CD4-positive, alpha-beta memory T cell (primary cell): ENCODE measurements around the gene MACROD2. TPM values are rescaled to one million over a fixed set of nuclear protein-coding genes. Genes with fewer than 3 reads are reported as not detected.

Experiments used
- CTCF ChIA-PET: fragments of 350-600 bp; sonication (Branson Sonifier 250); formaldehyde crosslinking; loops from one replicate; lab custom pipeline; 2021; ENCODE audit warnings: inconsistent platforms; ENCODE audit not compliant: partially characterized antibody; lab: Charles Lee
- POLR2A ChIA-PET: fragments of 350-600 bp; sonication (Branson Sonifier 250); formaldehyde crosslinking; loops from one replicate; lab custom pipeline; 2021; ENCODE audit not compliant: partially characterized antibody; lab: Charles Lee
- DNase-seq, 5 donors: peaks; one replicate each; pipeline versions ENCODE4 v3.0.0 to v3.0.0-alpha.2; 2020 to 2022; ENCODE audit warnings: mixed read lengths in 1 of 5
- H3K27ac ChIP-seq: one replicate; pipeline ENCODE4 v1.7.0; 2013; ENCODE audit warnings: low read depth, low read length
- H3K27me3 ChIP-seq: 2 replicates; pipeline ENCODE4 v1.7.0; 2013; ENCODE audit warnings: mild to moderate bottlenecking, low read length, moderate library complexity; ENCODE audit not compliant: insufficient read depth
- H3K36me3 ChIP-seq: 2 replicates; pipeline ENCODE4 v1.7.0; 2013; ENCODE audit warnings: mild to moderate bottlenecking, low read length, moderate library complexity; ENCODE audit not compliant: insufficient read depth
- H3K4me1 ChIP-seq: 2 replicates; pipeline ENCODE4 v1.7.0; 2013; ENCODE audit warnings: mild to moderate bottlenecking, low read length, moderate library complexity; ENCODE audit not compliant: insufficient read depth
- H3K4me3 ChIP-seq, 2 donors: one replicate each; pipeline ENCODE4 v1.7.0; 2013; ENCODE audit warnings: low read length in 2 of 2, mild to moderate bottlenecking in 1 of 2
- H3K9me3 ChIP-seq, 2 donors: one replicate each; pipeline ENCODE4 v1.7.0; 2013; ENCODE audit warnings: low read length in 2 of 2, control low read depth in 1 of 2; ENCODE audit not compliant: control insufficient read depth in 1 of 2
- H3K27ac Mint-ChIP-seq, 7 donors: one replicate each; pipeline ENCODE4 v1.8.0; 2020 to 2021; ENCODE audit warnings: mixed read lengths in 7 of 7, mild to moderate bottlenecking in 6 of 7, inconsistent platforms in 3 of 7, moderate library complexity in 3 of 7
- H3K27me3 Mint-ChIP-seq, 2 donors: one replicate each; pipeline ENCODE4 v1.8.0; 2020 to 2021; ENCODE audit warnings: mixed read lengths in 2 of 2
- H3K36me3 Mint-ChIP-seq, 2 donors: one replicate each; pipeline ENCODE4 v1.8.0; 2020 to 2021; ENCODE audit warnings: mixed read lengths in 2 of 2, inconsistent platforms in 1 of 2, mild to moderate bottlenecking in 1 of 2
- H3K4me1 Mint-ChIP-seq, 4 donors: one replicate each; pipeline ENCODE4 v1.8.0; 2020 to 2021; ENCODE audit warnings: mixed read lengths in 4 of 4, mild to moderate bottlenecking in 1 of 4
- H3K4me3 Mint-ChIP-seq, 8 donors: one replicate each; pipeline ENCODE4 v1.8.0; 2020 to 2021; ENCODE audit warnings: mixed read lengths in 8 of 8, mild to moderate bottlenecking in 7 of 8, moderate library complexity in 6 of 8, inconsistent platforms in 3 of 8
- H3K9me3 Mint-ChIP-seq, 8 donors: one replicate each; pipeline ENCODE4 v1.8.0; 2020 to 2021; ENCODE audit warnings: mixed read lengths in 8 of 8, mild to moderate bottlenecking in 5 of 8, inconsistent platforms in 3 of 8, moderate library complexity in 1 of 8
- intact Hi-C: fragments of 100-400 bp; cut with micrococcal nuclease; formaldehyde crosslinking; loops from one replicate; pipeline ENCODE4 v1.15.1; 2023
- polyA plus RNA-seq, 2 donors: library from polyadenylated mRNA; unstranded; fragments of 300-500 nt; fragmentation: Illumina TruSeq; gene quantifications; one replicate each; pipeline ENCODE4 v1.2.3, GENCODE V29; 2021
- total RNA-seq, 2 experiments: library from RNA; stranded (reverse); gene quantifications; one replicate each; pipeline ENCODE4 v1.2.3, GENCODE V29; 2021

The MACROD2 gene
- total and polyA plus RNA-seq, 4 experiments from 2014 or later = not detected

GRCh38 chr20:14790190-14790589 lies 794.9 kb downstream of the MACROD2 start:
- no peaks in the 10 kb centered on the region for H3K27me3 ChIP-seq
- Mint-ChIP-seq H3K36me3 (no peaks in the 10 kb centered on the region), H3K27me3 (no peaks in the 10 kb centered on the region), H3K9me3 (peaks cover 0 to 13% (median 6%) of the 10 kb centered on the region in 8 donors), H3K4me1 (no peaks in the 10 kb centered on the region), H3K27ac (no peak overlapping the region), H3K4me3 (no peak overlapping the region)
- ChIA-PET CTCF (no interaction called here), POLR2A (no interaction called here)
- DNase-seq = no peak
- H3K4me3 ChIP-seq = no peak overlapping the region
- H3K36me3 ChIP-seq = no peaks in the 10 kb centered on the region
- no peaks in the 10 kb centered on the region for H3K4me1 ChIP-seq
- no peaks in the 10 kb centered on the region for H3K9me3 ChIP-seq
- intact Hi-C loops = no loop called here
- H3K27ac ChIP-seq = no peak overlapping the region

GRCh38 chr20:14790771-14791620 lies 795.7 kb downstream of the MACROD2 start:
- H3K36me3 ChIP-seq = no peaks in the 10 kb centered on the region
- ChIA-PET CTCF (no interaction called here), POLR2A (no interaction called here)
- no peaks in the 10 kb centered on the region for H3K27me3 ChIP-seq
- H3K27ac ChIP-seq = no peak overlapping the region
- H3K4me3 ChIP-seq = no peak overlapping the region
- Mint-ChIP-seq H3K4me3 (no peak overlapping the region), H3K9me3 (peaks cover 0 to 13% (median 5%) of the 10 kb centered on the region in 8 donors), H3K27ac (no peak overlapping the region), H3K4me1 (no peaks in the 10 kb centered on the region), H3K36me3 (no peaks in the 10 kb centered on the region), H3K27me3 (no peaks in the 10 kb centered on the region)
- no peak for DNase-seq
- intact Hi-C loops = no loop called here
- no peaks in the 10 kb centered on the region for H3K4me1 ChIP-seq
- no peaks in the 10 kb centered on the region for H3K9me3 ChIP-seq

DNA sequence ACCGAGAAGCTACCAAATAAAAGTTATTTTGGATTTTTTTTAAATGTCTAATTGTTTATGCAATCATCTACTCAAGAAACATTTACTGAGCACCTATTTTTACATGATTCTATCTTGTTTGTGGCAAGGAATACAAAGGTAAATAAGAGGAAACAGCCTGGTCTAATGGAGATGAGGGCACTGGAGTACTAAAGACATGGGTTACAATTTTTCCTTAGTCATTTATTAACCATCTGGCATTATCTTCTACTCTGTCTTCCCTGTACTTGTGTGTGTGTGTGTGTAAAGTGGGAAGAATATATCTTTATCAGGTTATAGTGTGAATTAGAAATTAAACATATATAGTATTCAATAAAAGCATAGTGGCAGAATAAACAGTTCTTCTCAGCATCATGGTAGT lies 797.6 kb downstream of the MACROD2 start:
- no peak overlapping the region for H3K27ac Mint-ChIP-seq
- CTCF ChIA-PET = no interaction called here

DNA sequence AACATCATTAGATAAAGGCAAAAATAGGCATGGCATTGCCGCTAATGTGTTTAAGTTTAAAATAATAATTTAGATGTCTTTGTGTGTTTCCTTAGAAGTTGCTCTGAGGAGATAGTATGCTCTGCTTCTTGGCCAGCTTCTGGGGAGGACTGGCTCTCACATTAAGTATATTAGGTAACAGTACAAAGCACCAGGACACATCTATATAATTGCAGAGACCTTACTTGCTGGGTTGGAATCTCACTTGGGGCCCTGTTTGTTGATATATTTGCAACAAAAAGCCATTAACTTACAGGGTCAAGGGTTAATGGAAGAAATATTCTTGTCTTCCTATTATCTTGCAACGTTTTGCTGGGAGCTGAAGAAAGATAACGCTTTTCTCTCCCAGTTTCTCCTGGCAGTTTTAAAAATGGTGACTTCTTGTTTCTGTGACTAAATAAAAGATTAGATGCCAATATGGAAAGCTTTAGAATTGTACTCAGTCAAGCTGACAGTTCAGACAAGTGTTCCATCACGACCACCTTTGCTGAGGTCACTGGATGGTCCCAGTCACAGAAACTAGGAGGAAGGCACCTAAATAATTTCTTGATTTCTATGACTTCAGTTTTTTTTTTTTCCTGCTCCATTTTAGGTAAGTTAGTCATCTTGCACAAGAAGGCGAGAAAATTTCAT lies 804.4 kb downstream of the MACROD2 start:
- Mint-ChIP-seq H3K27me3 (no peaks in the 10 kb centered on the region), H3K4me1 (no peaks in the 10 kb centered on the region), H3K4me3 (no peak overlapping the region), H3K9me3 (peaks cover 0 to 21% (median 8%) of the 10 kb centered on the region in 8 donors), H3K36me3 (no peaks in the 10 kb centered on the region), H3K27ac (no peak overlapping the region)
- no peak for DNase-seq
- CTCF ChIA-PET = no interaction called here
- H3K27me3 ChIP-seq = no peaks in the 10 kb centered on the region
- POLR2A ChIA-PET = no interaction called here
- no peak overlapping the region for H3K4me3 ChIP-seq
- peaks cover 0 to 4% of the 10 kb centered on the region in 2 donors for H3K9me3 ChIP-seq
- intact Hi-C loops = no loop called here
- H3K36me3 ChIP-seq = no peaks in the 10 kb centered on the region
- no peak overlapping the region for H3K27ac ChIP-seq
- H3K4me1 ChIP-seq = no peaks in the 10 kb centered on the region

More for the DNA sequence above, 797.6 kb downstream of the MACROD2 start:
- no peak overlapping the region for H3K4me3 Mint-ChIP-seq
- Histone ChIP-seq H3K36me3 (no peaks in the 10 kb centered on the region), H3K27ac (no peak overlapping the region), H3K9me3 (peaks cover 0 to 4% of the 10 kb centered on the region in 2 donors), H3K27me3 (no peaks in the 10 kb centered on the region), H3K4me1 (no peaks in the 10 kb centered on the region), H3K4me3 (no peak overlapping the region)
- DNase-seq = no peak
- intact Hi-C loops = no loop called here
- H3K36me3 Mint-ChIP-seq = no peaks in the 10 kb centered on the region
- H3K4me1 Mint-ChIP-seq = no peaks in the 10 kb centered on the region
- H3K27me3 Mint-ChIP-seq = no peaks in the 10 kb centered on the region
- POLR2A ChIA-PET = no interaction called here
- peaks cover 0 to 11% (median 7%) of the 10 kb centered on the region in 8 donors for H3K9me3 Mint-ChIP-seq

DNA sequence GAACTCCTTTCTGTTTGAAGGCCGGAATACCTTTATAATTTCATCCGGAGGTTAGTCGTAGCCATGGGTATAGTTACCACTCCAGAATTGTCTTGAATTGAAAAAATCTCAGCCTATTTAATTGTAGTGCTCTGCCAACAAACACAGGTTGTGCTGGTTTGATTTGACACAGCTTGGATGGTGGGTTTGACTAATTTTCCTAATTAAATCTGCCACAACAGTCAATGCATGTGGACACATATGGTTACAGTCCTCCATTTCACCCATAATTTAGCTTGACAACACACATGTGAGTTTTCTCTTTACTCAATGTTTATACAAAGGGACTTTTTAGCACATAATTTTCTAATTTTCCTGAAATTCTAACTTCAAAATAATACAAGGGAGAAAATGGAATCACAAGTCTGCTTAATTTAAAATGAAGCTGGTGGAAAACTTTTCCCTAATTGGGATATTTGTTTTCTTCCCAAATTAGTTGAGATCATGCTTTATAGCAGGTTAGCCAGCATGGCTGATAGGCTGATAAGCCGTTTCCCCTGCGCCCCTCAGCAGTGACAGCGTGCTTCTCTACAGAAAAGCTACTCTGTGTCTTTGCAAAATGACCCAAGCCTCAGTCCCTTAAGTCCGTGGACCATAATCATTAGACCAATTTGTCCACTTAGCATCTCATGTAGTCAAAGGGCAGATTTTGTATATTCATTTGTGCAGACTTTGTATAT lies 805.5 kb downstream of the MACROD2 start:
- H3K4me1 Mint-ChIP-seq = no peaks in the 10 kb centered on the region
- H3K27me3 ChIP-seq = no peaks in the 10 kb centered on the region
- no peaks in the 10 kb centered on the region for H3K36me3 ChIP-seq
- H3K4me3 ChIP-seq = no peak overlapping the region
- H3K9me3 ChIP-seq = peaks cover 0 to 4% of the 10 kb centered on the region in 2 donors
- no peaks in the 10 kb centered on the region for H3K27me3 Mint-ChIP-seq
- no peak overlapping the region for H3K27ac Mint-ChIP-seq
- ChIA-PET CTCF (no interaction called here), POLR2A (no interaction called here)
- intact Hi-C loops = no loop called here
- no peak for DNase-seq
- H3K36me3 Mint-ChIP-seq = no peaks in the 10 kb centered on the region
- H3K27ac ChIP-seq = no peak overlapping the region
- H3K9me3 Mint-ChIP-seq = peaks cover 0 to 16% (median 4%) of the 10 kb centered on the region in 8 donors
- no peaks in the 10 kb centered on the region for H3K4me1 ChIP-seq
- H3K4me3 Mint-ChIP-seq = no peak overlapping the region

- H3K36me3 Mint-ChIP-seq = no peaks in the 10 kb centered on the region
- no peaks in the 10 kb centered on the region for H3K4me1 Mint-ChIP-seq
- peaks cover 0 to 18% (median 5%) of the 10 kb centered on the region in 8 donors for H3K9me3 Mint-ChIP-seq
- H3K27ac Mint-ChIP-seq = no peak overlapping the region
- Histone ChIP-seq H3K27me3 (no peaks in the 10 kb centered on the region), H3K27ac (no peak overlapping the region), H3K4me3 (no peak overlapping the region), H3K9me3 (peaks cover 0 to 4% of the 10 kb centered on the region in 2 donors), H3K4me1 (no peaks in the 10 kb centered on the region), H3K36me3 (no peaks in the 10 kb centered on the region)
- intact Hi-C loops = no loop called here
- ChIA-PET CTCF (no interaction called here), POLR2A (no interaction called here)
- no peaks in the 10 kb centered on the region for H3K27me3 Mint-ChIP-seq
- no peak overlapping the region for H3K4me3 Mint-ChIP-seq
- no peak for DNase-seq
Measured at GRCh38 chr20:14801591-14802325, 806.4 kb downstream of the MACROD2 start.
